Mesenchymal stem cell (in vitro differentiated cells and primary cell): ENCODE results near the gene ESRRG.

ENCODE experiments used
- DNase-seq: peaks from one replicate; pipeline ENCODE4 v3.0.0-alpha.2; 2013
- H2AFZ ChIP-seq: one replicate; pipeline ENCODE4 v1.6.1; 2013; ENCODE audit warnings: low read depth, mild to moderate bottlenecking, control low read depth, inconsistent platforms, low read length, moderate library complexity
- H2AK5ac ChIP-seq: 2 replicates; pipeline ENCODE4 v1.6.1; 2013; ENCODE audit warnings: low read length, moderate library complexity, mild to moderate bottlenecking, inconsistent platforms; ENCODE audit not compliant: severe bottlenecking
- H2BK120ac ChIP-seq: one replicate; pipeline ENCODE4 v1.6.1; 2013; ENCODE audit warnings: low read depth, mild to moderate bottlenecking, inconsistent platforms, low read length, moderate library complexity
- H2BK12ac ChIP-seq, 2 experiments: one replicate each; pipeline ENCODE4 v1.6.1; 2013; ENCODE audit warnings: inconsistent platforms in 2 of 2, low read length in 2 of 2, mild to moderate bottlenecking in 2 of 2, moderate library complexity in 2 of 2, control low read depth in 1 of 2
- H2BK15ac ChIP-seq: one replicate; pipeline ENCODE4 v1.6.1; 2013; ENCODE audit warnings: mild to moderate bottlenecking, low read depth, inconsistent platforms; ENCODE audit not compliant: poor library complexity, severe bottlenecking
- H2BK5ac ChIP-seq: 2 replicates; pipeline ENCODE4 v1.6.1; 2013; ENCODE audit warnings: low read depth, mild to moderate bottlenecking, low read length, control low read depth, inconsistent platforms; ENCODE audit not compliant: poor library complexity, severe bottlenecking
- H3K14ac ChIP-seq, 2 experiments: one replicate each; pipeline ENCODE4 v1.6.1; 2013; ENCODE audit warnings: inconsistent platforms in 2 of 2, low read length in 2 of 2, control low read depth in 1 of 2, mild to moderate bottlenecking in 1 of 2, moderate library complexity in 1 of 2
- H3K18ac ChIP-seq, 2 experiments: one replicate each; pipeline ENCODE4 v1.6.1; 2013; ENCODE audit warnings: inconsistent platforms in 2 of 2, low read length in 2 of 2, control low read depth in 1 of 2, low read depth in 1 of 2, mild to moderate bottlenecking in 1 of 2
- H3K23ac ChIP-seq, 2 experiments: one replicate each; pipeline ENCODE4 v1.6.1; 2013; ENCODE audit warnings: inconsistent platforms in 2 of 2, low read length in 2 of 2, mild to moderate bottlenecking in 2 of 2, moderate library complexity in 2 of 2, control low read depth in 1 of 2
- H3K27ac ChIP-seq: 2 replicates; pipeline ENCODE4 v1.5.1; 2013; ENCODE audit warnings: mild to moderate bottlenecking, moderate library complexity, low read length, control low read depth, inconsistent platforms; ENCODE audit not compliant: poor library complexity, severe bottlenecking
- H3K27me3 ChIP-seq, 2 experiments: 2 replicates each; pipeline versions ENCODE4 v1.6.1 to v1.7.0; 2013; ENCODE audit warnings: low read length in 2 of 2, mild to moderate bottlenecking in 2 of 2, moderate library complexity in 2 of 2, control low read depth in 1 of 2, inconsistent platforms in 1 of 2; ENCODE audit not compliant: control insufficient read depth in 1 of 2, insufficient read depth in 1 of 2
- H3K36me3 ChIP-seq, 2 experiments: 2 replicates each; pipeline versions ENCODE4 v1.6.1 to v1.7.0; 2013; ENCODE audit warnings: low read length in 2 of 2, control low read depth in 1 of 2, inconsistent platforms in 1 of 2, low read depth in 1 of 2, mild to moderate bottlenecking in 1 of 2; ENCODE audit not compliant: insufficient read depth in 2 of 2, control insufficient read depth in 1 of 2
- H3K4ac ChIP-seq, 2 experiments: one replicate each; pipeline ENCODE4 v1.6.1; 2013; ENCODE audit warnings: inconsistent platforms in 2 of 2, low read length in 2 of 2, mild to moderate bottlenecking in 2 of 2, moderate library complexity in 2 of 2, control low read depth in 1 of 2, low read depth in 1 of 2
- H3K4me1 ChIP-seq: 2 replicates; pipeline ENCODE4 v1.6.1; 2013; ENCODE audit warnings: low read depth, low read length, control low read depth; ENCODE audit not compliant: control insufficient read depth, insufficient read depth
- H3K4me2 ChIP-seq: 2 replicates; pipeline ENCODE4 v1.6.1; 2013; ENCODE audit warnings: low read length, mild to moderate bottlenecking, inconsistent platforms; ENCODE audit not compliant: poor library complexity, severe bottlenecking
- H3K4me3 ChIP-seq, 2 experiments: 2 replicates each; pipeline versions ENCODE4 v1.5.1 to v1.7.0; 2013; ENCODE audit warnings: low read length in 2 of 2, mild to moderate bottlenecking in 2 of 2, control low read depth in 1 of 2, low read depth in 1 of 2; ENCODE audit not compliant: insufficient read depth in 1 of 2
- H3K79me1 ChIP-seq: replicated peaks from 2 replicates; pipeline ENCODE4 v1.6.1; 2013; ENCODE audit warnings: mild to moderate bottlenecking, control low read depth, low read length, inconsistent platforms; ENCODE audit not compliant: poor library complexity, severe bottlenecking
- H3K9ac ChIP-seq: 2 replicates; pipeline ENCODE4 v1.7.0; 2013; ENCODE audit warnings: mild to moderate bottlenecking, low read length, moderate library complexity
- H3K9me3 ChIP-seq: 2 replicates; pipeline ENCODE4 v1.7.0; 2013; ENCODE audit warnings: mild to moderate bottlenecking, low read length; ENCODE audit not compliant: control insufficient read depth
- H4K8ac ChIP-seq: one replicate; pipeline ENCODE4 v1.6.1; 2013; ENCODE audit warnings: inconsistent platforms, mild to moderate bottlenecking, low read length, moderate library complexity
- H4K91ac ChIP-seq: one replicate; pipeline ENCODE4 v1.6.1; 2013; ENCODE audit warnings: mild to moderate bottlenecking, low read length, inconsistent platforms
- WGBS: methylation state at CpG from one replicate; pipeline ENCODE4 v1.1.7; 2013; ENCODE audit warnings: mixed read lengths; 5-methylcytosine and 5-hydroxymethylcytosine counted together

ESRRG gene

DNA sequence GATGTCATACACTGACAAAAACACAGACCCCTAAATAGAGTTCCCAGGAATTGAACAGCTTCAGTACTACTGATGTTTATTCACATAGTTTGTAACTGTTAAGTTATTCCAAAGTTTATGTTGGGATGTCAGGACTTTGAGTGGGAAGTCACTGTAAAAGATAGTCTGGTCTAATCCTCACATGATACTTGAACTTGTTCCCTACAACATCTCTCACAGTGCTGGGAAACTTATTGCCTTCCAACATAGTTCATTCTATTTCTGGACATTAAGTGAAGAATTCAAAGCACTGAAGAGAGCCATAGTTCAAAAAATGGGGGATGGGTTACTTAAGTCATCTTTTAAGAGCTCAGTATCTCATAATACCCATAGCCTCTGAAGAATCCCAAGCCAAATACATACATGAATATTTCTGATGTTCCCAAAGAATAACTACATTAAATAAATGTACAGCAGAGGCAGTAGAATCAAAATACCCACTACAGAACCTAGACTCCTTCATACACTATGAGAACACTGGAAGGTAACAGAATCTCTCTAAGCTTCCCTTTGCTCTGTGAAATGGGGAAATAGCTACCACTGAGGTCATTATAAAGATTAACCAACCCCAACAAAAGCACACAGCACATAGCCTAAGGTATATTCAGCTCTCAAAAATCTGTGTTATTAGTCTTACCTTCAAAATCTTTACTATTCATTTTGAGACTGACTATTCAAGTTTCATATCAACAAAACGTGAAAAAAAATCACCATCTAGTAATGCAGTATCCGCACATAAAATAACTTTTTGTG is 81.4 kb downstream of the ESRRG start:
- H3K23ac ChIP-seq: no peak overlapping the region
- H3K4me1 ChIP-seq: no peaks in the 10 kb centered on the region
- peak; percentile 53 for DNase-seq
- H3K27me3 ChIP-seq: no peaks in the 10 kb centered on the region
- no peak overlapping the region for H2AFZ ChIP-seq
- no peak overlapping the region for H2BK120ac ChIP-seq
- H3K14ac ChIP-seq: no peak overlapping the region
- H3K27ac ChIP-seq: no peak overlapping the region
- no peak overlapping the region for H2AK5ac ChIP-seq
- no peak overlapping the region for H2BK5ac ChIP-seq
- no peaks in the 10 kb centered on the region for H3K36me3 ChIP-seq
- no peaks in the 10 kb centered on the region for H3K9me3 ChIP-seq
- 89% methylated on average over 2 of the region's 2 CpGs for WGBS
- H3K9ac ChIP-seq: no peak overlapping the region
- H3K18ac ChIP-seq: peak overlapping the region in 1 of 2 experiments; percentile 39
- H4K91ac ChIP-seq: no peak overlapping the region
- H2BK15ac ChIP-seq: no peak overlapping the region
- H4K8ac ChIP-seq: no peak overlapping the region
- no peaks in the 10 kb centered on the region for H3K79me1 ChIP-seq
- no peak overlapping the region for H3K4ac ChIP-seq
- H3K4me3 ChIP-seq: no peak overlapping the region
- H3K4me2 ChIP-seq: no peak overlapping the region
- no peak overlapping the region for H2BK12ac ChIP-seq

GRCh38 chr1:216640100-216640499 is 83.1 kb downstream of the ESRRG start:
- no peak overlapping the region for H2BK5ac ChIP-seq
- H2AK5ac ChIP-seq: no peak overlapping the region
- H3K18ac ChIP-seq: no peak overlapping the region
- no peak overlapping the region for H3K27ac ChIP-seq
- no peaks in the 10 kb centered on the region for H3K27me3 ChIP-seq
- no peaks in the 10 kb centered on the region for H3K79me1 ChIP-seq
- no peak overlapping the region for H2BK120ac ChIP-seq
- 91% methylated on average over 3 of the region's 3 CpGs for WGBS
- H4K91ac ChIP-seq: no peak overlapping the region
- H4K8ac ChIP-seq: no peak overlapping the region
- H3K4ac ChIP-seq: no peak overlapping the region
- no peaks in the 10 kb centered on the region for H3K36me3 ChIP-seq
- H3K4me1 ChIP-seq: no peaks in the 10 kb centered on the region
- no peak overlapping the region for H3K9ac ChIP-seq
- H3K4me3 ChIP-seq: no peak overlapping the region
- no peak overlapping the region for H2BK15ac ChIP-seq
- no peak for DNase-seq
- H2AFZ ChIP-seq: no peak overlapping the region
- no peak overlapping the region for H3K4me2 ChIP-seq
- H2BK12ac ChIP-seq: no peak overlapping the region
- H3K23ac ChIP-seq: no peak overlapping the region
- no peaks in the 10 kb centered on the region for H3K9me3 ChIP-seq
- H3K14ac ChIP-seq: no peak overlapping the region

GRCh38 chr1:216632980-216633379 is 90.2 kb downstream of the ESRRG start:
- H2BK15ac ChIP-seq: no peak overlapping the region
- H3K4me2 ChIP-seq: no peak overlapping the region
- WGBS: 81% methylated on average over 3 of the region's 3 CpGs

GRCh38 chr1:216630532-216630931 is 92.7 kb downstream of the ESRRG start:
- H2BK15ac ChIP-seq: no peak overlapping the region
- no peak overlapping the region for H3K27ac ChIP-seq
- no peak overlapping the region for H2BK12ac ChIP-seq
- no peak overlapping the region for H3K23ac ChIP-seq
- H3K4me3 ChIP-seq: no peak overlapping the region
- no peak overlapping the region for H4K8ac ChIP-seq
- no peaks in the 10 kb centered on the region for H3K9me3 ChIP-seq
- H3K79me1 ChIP-seq: no peaks in the 10 kb centered on the region
- H2AFZ ChIP-seq: no peak overlapping the region
- H3K9ac ChIP-seq: no peak overlapping the region
- no peak overlapping the region for H4K91ac ChIP-seq
- H3K27me3 ChIP-seq: no peaks in the 10 kb centered on the region
- H2BK5ac ChIP-seq: no peak overlapping the region
- no peak overlapping the region for H3K4me2 ChIP-seq
- H3K14ac ChIP-seq: no peak overlapping the region
- 100% methylated on average over 2 of the region's 2 CpGs for WGBS
- no peaks in the 10 kb centered on the region for H3K4me1 ChIP-seq
- H3K4ac ChIP-seq: no peak overlapping the region
- DNase-seq: no peak
- H2BK120ac ChIP-seq: no peak overlapping the region
- no peak overlapping the region for H3K18ac ChIP-seq
- no peak overlapping the region for H2AK5ac ChIP-seq
- H3K36me3 ChIP-seq: no peaks in the 10 kb centered on the region

More at GRCh38 chr1:216632980-216633379, 90.2 kb downstream of the ESRRG start:
- H3K79me1 ChIP-seq: no peaks in the 10 kb centered on the region
- no peak overlapping the region for H3K4me3 ChIP-seq
- H3K23ac ChIP-seq: no peak overlapping the region
- no peak overlapping the region for H2BK5ac ChIP-seq
- no peak overlapping the region for H2AFZ ChIP-seq
- H3K4me1 ChIP-seq: no peaks in the 10 kb centered on the region
- H3K9me3 ChIP-seq: no peaks in the 10 kb centered on the region
- H3K18ac ChIP-seq: no peak overlapping the region
- H3K27ac ChIP-seq: no peak overlapping the region
- no peak overlapping the region for H4K91ac ChIP-seq
- H3K36me3 ChIP-seq: no peaks in the 10 kb centered on the region
- H2AK5ac ChIP-seq: no peak overlapping the region
- no peak for DNase-seq
- no peak overlapping the region for H3K9ac ChIP-seq
- H3K14ac ChIP-seq: no peak overlapping the region
- no peak overlapping the region for H2BK12ac ChIP-seq
- H2BK120ac ChIP-seq: no peak overlapping the region
- H3K27me3 ChIP-seq: no peaks in the 10 kb centered on the region
- H3K4ac ChIP-seq: no peak overlapping the region
- H4K8ac ChIP-seq: no peak overlapping the region
